Skin epidermis (tissue), 12 donors: Measurements from ENCODE around the gene CLDN11.

Source experiments
- H3K27ac ChIP-seq, 21 experiments: fragments of 200-600 bp; sonication (generic) in 11 of 21; one replicate each; pipeline ENCODE4 v1.5.0; 2020; ENCODE audit warnings: mild to moderate bottlenecking in 3 of 21, inconsistent platforms in 2 of 21, moderate library complexity in 2 of 21
- H3K4me3 ChIP-seq, 7 experiments: fragments of 200-600 bp; sonication (generic) in 2 of 7; one replicate each; pipeline ENCODE4 v1.5.0; 2020; ENCODE audit warnings: inconsistent platforms in 2 of 7, mild to moderate bottlenecking in 2 of 7, moderate library complexity in 1 of 7

Gene CLDN11

GRCh38 chr3:170467571-170468147 is 49.0 kb downstream of the CLDN11 start:
- H3K4me3 ChIP-seq, result no peak overlapping the region
- no peak overlapping the region for H3K27ac ChIP-seq

DNA sequence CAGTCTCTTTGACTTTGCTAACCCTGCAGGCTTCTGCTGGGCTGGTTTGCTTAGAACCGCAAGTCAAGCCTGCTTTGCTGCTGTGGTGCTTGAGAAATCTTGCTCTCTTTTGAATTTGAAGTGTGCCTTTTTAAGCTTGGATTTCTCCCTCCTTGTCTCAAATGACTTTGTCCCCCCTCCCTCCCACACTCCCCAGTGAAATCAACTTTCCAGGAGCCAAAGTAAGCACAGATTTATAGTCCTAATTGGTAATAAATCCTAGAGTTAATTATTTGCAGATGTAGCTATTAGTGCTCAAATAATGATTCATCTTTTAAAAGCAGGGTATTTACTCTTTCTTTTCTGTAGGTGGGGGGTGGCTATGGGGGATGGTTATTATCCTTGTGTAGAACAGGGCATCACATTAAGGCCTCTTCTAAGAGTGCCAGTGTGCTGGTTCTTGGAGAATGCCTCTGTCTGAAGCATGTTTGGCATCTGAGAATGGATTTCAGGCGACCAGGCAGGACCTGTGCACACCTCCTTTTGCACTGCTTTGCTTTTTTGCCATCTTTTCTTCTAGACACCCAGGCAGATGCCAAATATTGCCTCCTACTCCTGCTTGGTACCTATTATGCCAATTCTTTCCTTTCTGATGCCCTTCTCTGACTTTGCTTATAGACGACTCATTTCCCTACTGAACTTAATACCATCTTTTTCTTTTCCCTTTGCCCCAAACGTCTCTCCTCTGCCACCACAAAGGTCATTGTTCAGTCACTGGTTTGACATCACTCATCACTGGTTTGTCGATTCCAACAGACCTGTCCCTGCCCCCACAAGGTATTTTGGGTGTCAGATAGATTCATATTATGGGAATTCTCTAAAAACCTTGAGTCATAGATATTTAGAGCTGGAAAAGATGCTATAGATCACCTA is 50.7 kb downstream of the CLDN11 start:
- Histone ChIP-seq H3K4me3 (no peak overlapping the region), H3K27ac (no peak overlapping the region)

- Histone ChIP-seq H3K4me3 (no peak overlapping the region), H3K27ac (no peak overlapping the region)
These were observed 51.7 kb downstream of the CLDN11 start for GRCh38 chr3:170470063-170471016.

DNA sequence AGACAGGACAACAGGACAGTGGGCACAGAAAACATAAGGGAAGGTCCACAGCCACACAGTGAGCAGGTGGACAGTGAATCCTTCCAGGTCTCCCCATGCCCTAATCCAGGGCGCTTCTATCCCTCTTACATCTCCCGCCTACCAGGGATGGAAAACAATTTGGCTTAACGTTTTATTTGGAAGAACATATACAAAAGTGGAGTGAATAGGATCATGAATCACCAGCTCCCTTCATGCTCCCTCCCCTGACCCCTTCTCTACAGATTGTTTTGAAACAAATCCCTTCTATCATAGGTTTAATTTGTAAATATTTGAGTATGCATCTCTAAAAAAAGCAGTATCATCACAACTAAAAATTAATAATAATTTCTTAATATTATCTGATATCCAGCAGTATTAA is 52.5 kb downstream of the CLDN11 start:
- no peak overlapping the region for H3K4me3 ChIP-seq
- H3K27ac ChIP-seq, result no peak overlapping the region

- Histone ChIP-seq H3K27ac (no peak overlapping the region), H3K4me3 (no peak overlapping the region)
These were observed 54.7 kb downstream of the CLDN11 start for GRCh38 chr3:170473358-170473757.

DNA sequence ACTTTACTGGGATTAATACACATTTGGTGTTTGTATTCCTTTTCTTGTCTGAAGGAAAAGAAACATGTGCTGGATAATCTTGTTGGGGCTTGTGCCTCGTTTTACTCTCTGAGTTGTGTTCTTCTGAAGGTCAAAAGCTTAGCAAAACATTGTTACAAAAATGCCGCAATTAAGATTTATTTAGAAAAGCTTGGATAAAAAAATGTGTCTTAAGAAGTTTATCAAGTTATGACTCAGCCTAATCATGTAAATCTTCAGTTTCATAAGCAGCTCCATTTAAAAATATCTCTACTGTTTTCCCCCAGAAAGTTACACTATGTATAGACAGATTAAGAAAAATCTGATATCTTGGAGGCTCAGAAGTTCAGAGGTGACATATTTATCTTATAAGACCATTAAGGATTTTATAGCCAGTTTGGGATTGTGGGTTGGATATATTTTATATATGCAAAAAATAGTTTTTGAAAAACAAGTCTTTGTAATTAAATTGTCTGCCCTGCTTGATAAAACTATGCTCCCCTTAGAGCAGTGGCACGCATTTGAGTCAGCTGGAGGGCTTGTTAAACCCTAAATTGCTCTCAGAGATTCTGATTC is 56.5 kb downstream of the CLDN11 start:
- Histone ChIP-seq H3K27ac (no peak overlapping the region), H3K4me3 (no peak overlapping the region)

- Histone ChIP-seq H3K27ac (no peak overlapping the region), H3K4me3 (no peak overlapping the region)
These were observed 57.6 kb downstream of the CLDN11 start for GRCh38 chr3:170476291-170476690.

DNA sequence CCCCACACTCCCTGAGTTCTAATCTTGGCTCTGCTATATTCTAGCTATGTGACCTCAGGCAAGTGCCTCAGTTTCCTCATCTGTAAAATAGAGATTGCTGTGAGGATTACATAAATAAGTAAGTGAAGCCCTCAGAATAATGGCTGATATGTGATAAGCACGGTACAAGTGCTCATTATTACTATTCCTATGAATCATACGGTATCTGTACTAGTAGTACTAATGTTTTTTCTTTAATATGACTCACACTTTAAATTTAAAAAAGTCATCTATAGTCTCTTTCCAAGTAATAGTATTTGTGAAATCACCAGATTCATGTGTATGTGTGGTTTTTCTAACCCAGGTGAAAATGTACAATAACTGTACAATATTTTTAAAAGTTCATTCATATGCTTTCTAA is 58.7 kb downstream of the CLDN11 start:
- no peak overlapping the region for H3K27ac ChIP-seq
- H3K4me3 ChIP-seq, result no peak overlapping the region

DNA sequence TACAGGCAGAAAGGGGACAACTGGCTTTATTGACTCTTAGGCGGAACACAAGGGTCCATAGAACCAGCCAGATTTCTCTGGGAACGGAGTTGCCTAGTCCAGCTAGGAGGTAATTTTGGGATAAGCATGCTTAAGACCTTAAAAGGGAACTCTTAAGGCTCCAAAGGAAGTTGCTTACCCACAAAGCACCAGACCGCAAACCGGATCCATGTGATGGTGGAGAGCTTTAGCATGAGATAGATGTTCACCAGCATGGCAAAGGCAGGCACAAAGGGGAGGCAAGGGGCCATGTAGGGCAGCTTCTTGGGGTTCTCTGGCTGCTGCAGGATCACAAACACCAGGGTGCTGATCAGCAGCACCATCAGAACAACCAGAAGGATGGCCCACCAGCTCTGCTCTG is 61.4 kb downstream of the CLDN11 start:
- Histone ChIP-seq H3K4me3 (no peak overlapping the region), H3K27ac (no peak overlapping the region)

DNA sequence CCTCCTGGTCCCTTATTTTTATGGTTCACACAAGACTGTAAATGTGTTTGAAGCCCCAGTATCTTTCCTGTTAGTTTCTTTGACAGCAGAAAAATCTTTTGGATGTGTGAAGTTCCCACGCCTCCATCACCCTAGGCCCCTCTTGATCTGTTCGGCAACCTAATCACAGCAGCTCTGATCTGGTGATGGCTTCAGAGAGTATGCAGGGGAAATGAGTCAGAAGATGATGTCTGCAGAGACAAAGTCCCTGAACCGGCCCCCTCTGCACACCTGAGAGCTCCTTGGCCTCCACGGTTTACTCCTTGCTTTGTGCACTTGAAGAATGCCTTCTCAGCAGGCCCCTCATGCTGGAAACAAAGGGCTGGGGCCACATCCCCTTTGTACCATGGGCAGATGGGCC is 63.5 kb downstream of the CLDN11 start:
- Histone ChIP-seq H3K27ac (no peak overlapping the region), H3K4me3 (no peak overlapping the region)

GRCh38 chr3:170483485-170484262 is 65.0 kb downstream of the CLDN11 start:
- Histone ChIP-seq H3K4me3 (no peak overlapping the region), H3K27ac (no peak overlapping the region)
